Measurements from ENCODE around the gene FAM124B.

FAM124B gene

GRCh38 chr2:224401641-224402342 lies at the start of gene FAM124B:
FAM124B (minus strand) TSS chr2:224402107; CDS start chr2:224401768, 339 bp downstream.
- no peak for DNase-seq

GRCh38 chr2:224449212-224450147 lies 47.6 kb upstream of the FAM124B start:
- DNase-seq: no peak

GRCh38 chr2:224448236-224448635 lies 46.3 kb upstream of the FAM124B start:
- no peak for DNase-seq

- DNase-seq: no peak
Measured at GRCh38 chr2:224444783-224445182, 42.9 kb upstream of the FAM124B start.

GRCh38 chr2:224444021-224444420 lies 42.1 kb upstream of the FAM124B start:
- DNase-seq: no peak

GRCh38 chr2:224442071-224442967 lies 40.4 kb upstream of the FAM124B start:
- no peak for DNase-seq

GRCh38 chr2:224440988-224441387 lies 39.1 kb upstream of the FAM124B start:
- no peak for DNase-seq

- no peak for DNase-seq
Measured at GRCh38 chr2:224438726-224439125, 36.8 kb upstream of the FAM124B start.

- no peak for DNase-seq
Measured at GRCh38 chr2:224436634-224437033, 34.7 kb upstream of the FAM124B start.

GRCh38 chr2:224434618-224435017 lies 32.7 kb upstream of the FAM124B start:
- no peak for DNase-seq

- no peak for DNase-seq
Measured at GRCh38 chr2:224433442-224433841, 31.5 kb upstream of the FAM124B start.

- no peak for DNase-seq
Measured at GRCh38 chr2:224432003-224432579, 30.2 kb upstream of the FAM124B start.

GRCh38 chr2:224429441-224429810 lies 27.5 kb upstream of the FAM124B start:
- no peak for DNase-seq

GRCh38 chr2:224428787-224429440 lies 27.0 kb upstream of the FAM124B start:
- DNase-seq: no peak

GRCh38 chr2:224427471-224427870 lies 25.6 kb upstream of the FAM124B start:
- DNase-seq: no peak

- no peak for DNase-seq
Measured at GRCh38 chr2:224426656-224427055, 24.7 kb upstream of the FAM124B start.

GRCh38 chr2:224421065-224421464 lies 19.2 kb upstream of the FAM124B start:
- no peak for DNase-seq

GRCh38 chr2:224417947-224418346 lies 16.0 kb upstream of the FAM124B start:
- no peak for DNase-seq

GRCh38 chr2:224417361-224417729 lies 15.4 kb upstream of the FAM124B start:
- DNase-seq: no peak

GRCh38 chr2:224416656-224417360 lies 14.9 kb upstream of the FAM124B start:
- DNase-seq: no peak

GRCh38 chr2:224413381-224413780 lies 11.5 kb upstream of the FAM124B start:
- DNase-seq: no peak

Measured in activated CD8-positive, alpha-beta memory T cell treated with anti-CD3 and anti-CD28 coated beads, Interleukin-2, amount 50 U/mL, for 4 hours (primary cell).